NB4 (cell line): ENCODE data around the gene SPECC1L.

ENCODE experiments used
- MYC ChIP-seq: IDR thresholded peaks from 2 replicates; pipeline ENCODE4 v1.6.1; 2011; ENCODE audit warnings: low read depth, low read length
- POLR2A ChIP-seq: IDR thresholded peaks from 2 replicates; pipeline ENCODE4 v1.6.1; 2011; ENCODE audit warnings: mild to moderate bottlenecking; ENCODE audit not compliant: insufficient read length; ENCODE audit errors: extremely low read depth
- TF ChIP-seq, protein P1 (sequence below): IDR thresholded peaks from one replicate; pipeline ENCODE4 v1.5.1; 2012; ENCODE audit warnings: low read depth, low read length
- TF ChIP-seq, protein P2 (sequence below): IDR thresholded peaks from 2 replicates; pipeline ENCODE4 v1.6.1; 2011; ENCODE audit warnings: low read depth, low read length

DNA sequence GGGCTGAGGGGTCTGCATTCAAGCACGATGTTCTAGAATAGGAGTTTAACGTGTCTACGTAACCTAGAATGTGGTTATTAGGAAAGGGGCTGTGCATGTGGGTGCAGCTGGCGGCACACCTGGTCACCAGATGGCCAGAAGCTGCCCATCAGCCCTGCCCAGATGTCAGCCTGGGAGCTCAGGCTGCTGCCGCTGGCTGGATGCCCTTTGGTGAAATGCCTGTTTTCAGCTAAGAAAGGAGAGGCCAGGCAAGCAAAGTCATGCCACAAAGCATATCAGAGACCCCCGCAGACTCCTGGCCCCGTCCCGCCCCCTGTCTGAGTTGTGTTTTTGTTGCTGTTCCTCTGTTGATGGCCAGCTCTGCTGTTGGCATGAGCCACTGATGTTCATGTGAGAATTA lies 145.5 kb downstream of the SPECC1L start:
- TF ChIP-seq, protein P1, sequence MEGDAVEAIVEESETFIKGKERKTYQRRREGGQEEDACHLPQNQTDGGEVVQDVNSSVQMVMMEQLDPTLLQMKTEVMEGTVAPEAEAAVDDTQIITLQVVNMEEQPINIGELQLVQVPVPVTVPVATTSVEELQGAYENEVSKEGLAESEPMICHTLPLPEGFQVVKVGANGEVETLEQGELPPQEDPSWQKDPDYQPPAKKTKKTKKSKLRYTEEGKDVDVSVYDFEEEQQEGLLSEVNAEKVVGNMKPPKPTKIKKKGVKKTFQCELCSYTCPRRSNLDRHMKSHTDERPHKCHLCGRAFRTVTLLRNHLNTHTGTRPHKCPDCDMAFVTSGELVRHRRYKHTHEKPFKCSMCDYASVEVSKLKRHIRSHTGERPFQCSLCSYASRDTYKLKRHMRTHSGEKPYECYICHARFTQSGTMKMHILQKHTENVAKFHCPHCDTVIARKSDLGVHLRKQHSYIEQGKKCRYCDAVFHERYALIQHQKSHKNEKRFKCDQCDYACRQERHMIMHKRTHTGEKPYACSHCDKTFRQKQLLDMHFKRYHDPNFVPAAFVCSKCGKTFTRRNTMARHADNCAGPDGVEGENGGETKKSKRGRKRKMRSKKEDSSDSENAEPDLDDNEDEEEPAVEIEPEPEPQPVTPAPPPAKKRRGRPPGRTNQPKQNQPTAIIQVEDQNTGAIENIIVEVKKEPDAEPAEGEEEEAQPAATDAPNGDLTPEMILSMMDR = no peak
- TF ChIP-seq POLR2A (no peak), MYC (no peak)
- TF ChIP-seq, protein P2, sequence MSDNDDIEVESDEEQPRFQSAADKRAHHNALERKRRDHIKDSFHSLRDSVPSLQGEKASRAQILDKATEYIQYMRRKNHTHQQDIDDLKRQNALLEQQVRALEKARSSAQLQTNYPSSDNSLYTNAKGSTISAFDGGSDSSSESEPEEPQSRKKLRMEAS = no peak
